Myocyte (in vitro differentiated cells): ENCODE results near the gene TUBB1. TPM values are rescaled to one million over a fixed set of nuclear protein-coding genes. Genes with fewer than 3 reads are reported as not detected.

Source experiments
- total RNA-seq: library from RNA; depleted of rRNA; stranded (reverse); fragments of >200 nt; gene quantifications from 2 replicates; pipeline ENCODE4 v1.2.3, GENCODE V29; 2014

The TUBB1 gene
- total RNA-seq, 1 donor from 2014 or later, result not detected

Other genes starting within 250 kb of the TUBB1 start
- gene GNAS-AS1, start 168.5 kb upstream of the TUBB1 start, total RNA-seq, result not detected in 2 replicates
- 684 and 714 TPM in 2 replicates for gene GNAS, start 166.7 kb upstream of the TUBB1 start, total RNA-seq
- gene NELFCD, start 38.2 kb upstream of the TUBB1 start, total RNA-seq, result 32.0 and 38.6 TPM in 2 replicates
- gene CTSZ, start 12.2 kb upstream of the TUBB1 start, total RNA-seq, result 69.6 and 74.7 TPM in 2 replicates
- gene ATP5F1E, start 12.9 kb downstream of the TUBB1 start, total RNA-seq, result 24.7 and 29.0 TPM in 2 replicates
- 68.3 and 74.2 TPM in 2 replicates for gene PRELID3B, start 23.4 kb downstream of the TUBB1 start, total RNA-seq
- not detected in 2 replicates for gene ZNF831, start 144.4 kb downstream of the TUBB1 start, total RNA-seq